ENCODE results near the gene OSTN. TPM values are rescaled to one million over a fixed set of nuclear protein-coding genes. Genes with fewer than 3 reads are reported as not detected.

OSTN gene
- total and polyA plus RNA-seq, 8 donors: 0.04 to 0.06 TPM; not detected in 6

DNA sequence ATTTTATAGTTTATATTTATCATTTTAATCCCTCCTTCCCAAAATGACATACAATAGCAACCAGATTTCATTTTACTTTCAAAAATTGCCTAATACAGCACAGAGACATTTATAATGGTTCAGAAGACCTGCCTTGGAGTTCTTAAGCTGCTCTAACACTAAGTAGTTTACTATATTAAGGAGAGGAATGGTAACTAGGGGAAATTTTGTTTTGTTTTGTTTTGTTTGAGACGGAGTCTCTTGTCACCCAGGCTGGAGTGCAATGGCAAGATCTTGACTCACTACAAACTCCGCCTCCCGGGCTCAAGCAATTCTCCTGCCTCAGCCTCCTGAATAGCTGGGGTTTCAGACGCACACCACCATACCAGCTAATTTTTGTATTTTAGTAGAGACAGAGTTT lies 107.4 kb downstream of the OSTN start:
- no peak overlapping the region for H3K4me3 ChIP-seq
- TF ChIP-seq, protein P1, sequence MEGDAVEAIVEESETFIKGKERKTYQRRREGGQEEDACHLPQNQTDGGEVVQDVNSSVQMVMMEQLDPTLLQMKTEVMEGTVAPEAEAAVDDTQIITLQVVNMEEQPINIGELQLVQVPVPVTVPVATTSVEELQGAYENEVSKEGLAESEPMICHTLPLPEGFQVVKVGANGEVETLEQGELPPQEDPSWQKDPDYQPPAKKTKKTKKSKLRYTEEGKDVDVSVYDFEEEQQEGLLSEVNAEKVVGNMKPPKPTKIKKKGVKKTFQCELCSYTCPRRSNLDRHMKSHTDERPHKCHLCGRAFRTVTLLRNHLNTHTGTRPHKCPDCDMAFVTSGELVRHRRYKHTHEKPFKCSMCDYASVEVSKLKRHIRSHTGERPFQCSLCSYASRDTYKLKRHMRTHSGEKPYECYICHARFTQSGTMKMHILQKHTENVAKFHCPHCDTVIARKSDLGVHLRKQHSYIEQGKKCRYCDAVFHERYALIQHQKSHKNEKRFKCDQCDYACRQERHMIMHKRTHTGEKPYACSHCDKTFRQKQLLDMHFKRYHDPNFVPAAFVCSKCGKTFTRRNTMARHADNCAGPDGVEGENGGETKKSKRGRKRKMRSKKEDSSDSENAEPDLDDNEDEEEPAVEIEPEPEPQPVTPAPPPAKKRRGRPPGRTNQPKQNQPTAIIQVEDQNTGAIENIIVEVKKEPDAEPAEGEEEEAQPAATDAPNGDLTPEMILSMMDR (IDR thresholded peaks at IDR 0.05): no peak
- H3K36me3 ChIP-seq: no peaks in the 10 kb centered on the region
- no peak for DNase-seq
- no peaks in the 10 kb centered on the region for H3K4me1 ChIP-seq
- no peaks in the 10 kb centered on the region for H3K9me3 ChIP-seq
- no peaks in the 10 kb centered on the region for H3K27me3 ChIP-seq
- intact Hi-C loops (cut with DNase I): no loop called here
- H3K27ac ChIP-seq: no peak overlapping the region
- ATAC-seq: no peak

DNA sequence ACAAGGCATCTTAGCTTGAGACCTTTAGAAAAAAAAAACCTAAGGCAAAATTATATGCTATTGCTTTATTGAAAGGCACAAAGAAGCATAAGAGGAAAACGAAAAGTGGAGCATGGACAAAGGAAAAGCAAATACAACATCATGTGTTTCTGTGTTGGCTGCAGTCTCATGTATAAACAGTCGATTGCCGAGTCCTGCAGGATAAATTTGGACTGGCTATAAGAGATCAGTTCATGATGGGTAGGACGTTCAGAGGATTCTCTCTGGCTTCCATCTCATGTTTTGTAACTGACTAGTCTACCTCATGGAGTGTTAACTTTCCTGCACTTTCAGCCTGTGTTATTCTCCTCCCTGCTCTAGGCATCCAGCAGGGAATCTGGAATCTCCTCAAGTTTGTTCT lies 108.3 kb downstream of the OSTN start:
- no peak overlapping the region for H3K4me3 ChIP-seq
- no peaks in the 10 kb centered on the region for H3K27me3 ChIP-seq
- H3K4me1 ChIP-seq: no peaks in the 10 kb centered on the region
- no peaks in the 10 kb centered on the region for H3K36me3 ChIP-seq
- TF ChIP-seq, protein P1 (IDR thresholded peaks at IDR 0.05): no peak
- no peaks in the 10 kb centered on the region for H3K9me3 ChIP-seq
- intact Hi-C loops (cut with DNase I): no loop called here
- no peak for ATAC-seq
- H3K27ac ChIP-seq: no peak overlapping the region
- DNase-seq: no peak

DNA sequence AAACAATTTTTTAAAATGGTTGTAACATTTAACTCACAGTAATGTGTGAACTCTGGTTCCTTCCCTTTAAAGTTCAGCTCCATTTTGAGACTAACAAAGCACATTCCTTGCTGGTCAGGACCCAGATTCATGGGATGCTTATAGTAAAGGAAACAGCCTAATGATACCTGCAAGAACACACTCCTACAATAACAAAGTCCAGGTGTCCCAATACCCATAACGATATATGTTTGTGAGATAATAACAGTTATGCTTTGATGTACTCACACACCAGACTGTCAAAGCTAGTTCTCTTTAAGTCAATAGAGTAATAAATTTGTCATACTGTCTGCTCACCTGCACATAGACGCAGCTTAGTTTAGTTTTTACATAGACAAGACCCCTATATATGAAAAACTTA lies 114.3 kb downstream of the OSTN start:
- intact Hi-C loops (cut with DNase I): no loop called here
- ATAC-seq: no peak

DNA sequence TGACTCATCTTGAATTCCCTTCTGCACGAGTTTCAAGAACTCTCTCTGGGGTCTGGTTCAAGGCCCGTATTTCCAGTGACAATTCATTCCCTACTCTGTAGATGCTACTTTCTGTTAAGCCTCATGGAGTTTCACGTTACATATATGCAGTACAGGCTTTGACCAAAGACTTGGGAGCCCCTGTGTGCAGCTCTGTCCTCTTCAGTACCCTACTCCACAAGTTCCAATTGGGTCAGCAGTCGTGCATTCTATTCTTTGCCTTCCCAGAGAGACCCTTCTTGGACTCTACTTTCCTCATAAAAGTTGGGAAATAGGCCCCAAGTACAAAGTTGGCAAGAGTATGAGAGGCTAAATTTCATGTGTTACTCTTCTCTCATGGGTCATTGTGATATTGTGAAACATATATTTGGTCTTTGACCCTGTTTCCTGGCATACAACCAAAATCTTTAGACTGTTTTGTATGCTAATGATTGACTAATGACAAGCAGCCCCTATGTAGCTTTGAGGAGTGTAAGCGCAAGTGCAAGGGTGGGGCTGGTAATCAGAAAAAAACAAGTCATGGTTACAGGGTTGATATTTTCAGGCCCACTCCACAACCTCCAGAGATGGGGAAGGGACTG lies 115.2 kb downstream of the OSTN start:
- intact Hi-C loops (cut with DNase I): no loop called here

More for the DNA sequence above, 114.3 kb downstream of the OSTN start:
- DNase-seq: no peak
- H3K9me3 ChIP-seq: peaks cover 0 to 6% of the 10 kb centered on the region in 2 donors
- no peak overlapping the region for H3K27ac ChIP-seq
- TF ChIP-seq, protein P1 (IDR thresholded peaks at IDR 0.05): no peak
- no peaks in the 10 kb centered on the region for H3K27me3 ChIP-seq
- no peak overlapping the region for H3K4me3 ChIP-seq
- no peaks in the 10 kb centered on the region for H3K4me1 ChIP-seq
- no peaks in the 10 kb centered on the region for H3K36me3 ChIP-seq

More for the DNA sequence above, 115.2 kb downstream of the OSTN start:
- Histone ChIP-seq H3K4me3 (no peak overlapping the region), H3K27me3 (no peaks in the 10 kb centered on the region), H3K27ac (no peak overlapping the region), H3K4me1 (no peaks in the 10 kb centered on the region), H3K9me3 (peaks cover 0 to 6% of the 10 kb centered on the region in 2 donors), H3K36me3 (no peaks in the 10 kb centered on the region)
- ATAC-seq (no peak), DNase-seq (no peak)
- TF ChIP-seq, protein P1 (IDR thresholded peaks at IDR 0.05): no peak

Other genes with a start within 250 kb of the OSTN start
- gene CCDC50, start 130.2 kb downstream of the OSTN start, total RNA-seq: 10 to 100 TPM; 49.7 to 65.9 TPM
- 10 to 100 TPM; 63.6 to 85.1 (median 71.2) TPM for gene CCDC50, start 130.2 kb downstream of the OSTN start, polyA plus RNA-seq (ENCODE audit: insufficient read length in 6 of 6)
- gene UTS2B, start 131.3 kb downstream of the OSTN start, total RNA-seq: under 1 TPM in 1 of 2 donors, not detected in 1; 0.41 TPM
- gene UTS2B, start 131.3 kb downstream of the OSTN start, polyA plus RNA-seq (ENCODE audit: insufficient read length in 6 of 6): 1 to 10 TPM in 3 of 6 donors, under 1 TPM in 3; 0.37 to 2.1 (median 0.86) TPM

All from left lung (tissue), 10 donors.